Choroid plexus epithelial cell (primary cell): ENCODE measurements around the gene RAI1.

Source experiments
- DNase-seq: peaks from one replicate; pipeline ENCODE4 v3.0.0-alpha.2; 2010; ENCODE audit warnings: low read depth
- H3K4me3 ChIP-seq: 2 replicates; pipeline ENCODE4 v1.5.1; 2011; ENCODE audit warnings: low read depth, mild to moderate bottlenecking, control low read depth, low read length, moderate library complexity
- CTCF ChIP-seq: conservative IDR thresholded peaks from 2 replicates; pipeline ENCODE4 v1.5.1; 2011; ENCODE audit warnings: low read depth, mild to moderate bottlenecking, control low read depth, inconsistent platforms, low read length, moderate library complexity

Gene RAI1

GRCh38 chr17:17779015-17779611, 97.9 kb downstream of the RAI1 start:
- TF ChIP-seq CTCF = no peak
- H3K4me3 ChIP-seq = no peak overlapping the region
- DNase-seq = no peak

GRCh38 chr17:17780922-17781590, 99.8 kb downstream of the RAI1 start:
- peak overlapping the region; percentile 53 for H3K4me3 ChIP-seq
- DNase-seq = peak; percentile 79
- TF ChIP-seq CTCF = peak; percentile 67

GRCh38 chr17:17781591-17782496, 100.6 kb downstream of the RAI1 start:
- no peak for TF ChIP-seq CTCF
- peak; percentile 57 for DNase-seq

DNA sequence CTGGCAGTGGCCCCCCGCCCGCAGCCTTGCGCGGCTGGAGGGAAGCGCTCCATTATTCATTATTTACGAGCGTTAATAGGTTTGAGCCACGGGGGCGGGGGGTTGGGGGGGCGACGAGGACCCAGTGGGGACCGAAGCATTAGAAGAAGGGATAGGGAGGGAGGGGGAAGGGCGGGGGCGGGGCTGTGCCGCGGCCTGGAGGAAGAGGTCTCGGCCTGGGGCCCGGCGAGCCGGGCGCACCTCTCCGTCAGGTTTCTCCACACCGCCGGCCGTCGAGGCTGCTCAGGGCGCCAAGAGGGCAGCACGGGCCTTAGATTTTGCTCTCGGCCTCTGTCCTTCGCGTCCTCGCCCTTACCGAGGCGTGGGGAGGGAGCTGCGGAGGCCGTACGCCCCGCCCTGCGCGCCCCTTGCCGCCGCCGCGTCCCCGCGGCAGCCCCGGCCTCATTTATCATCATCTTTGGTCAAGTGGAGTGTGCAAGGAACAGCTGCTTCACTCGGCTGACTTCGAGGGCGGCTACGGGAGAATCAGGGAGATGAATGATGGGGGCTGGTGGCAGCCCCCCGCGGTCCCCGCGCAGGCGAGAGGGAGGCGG, 101.4 kb downstream of the RAI1 start:
- peak overlapping the region; percentile 53 for H3K4me3 ChIP-seq
- TF ChIP-seq CTCF = no peak
- no peak for DNase-seq

More at GRCh38 chr17:17781591-17782496, 100.6 kb downstream of the RAI1 start:
- peak overlapping the region; percentile 53 for H3K4me3 ChIP-seq

GRCh38 chr17:17783116-17783824, 102.0 kb downstream of the RAI1 start:
- no peak for TF ChIP-seq CTCF
- peak; percentile 36 for DNase-seq

More at GRCh38 chr17:17783116-17783824, 102.0 kb downstream of the RAI1 start:
- peak overlapping the region; percentile 53 for H3K4me3 ChIP-seq
